Ovary (tissue), 9 donors: ENCODE results near the gene IQSEC3. TPM values are rescaled to one million over a fixed set of nuclear protein-coding genes. Genes with fewer than 3 reads are reported as not detected.

Experiments
- DNase-seq, 5 donors: peaks; one replicate each; pipeline ENCODE4 v3.0.0-alpha.2; 2019 to 2020
- H3K27ac ChIP-seq, 2 donors: fragments of 200-600 bp; one replicate each; pipeline versions ENCODE4 v1.5.1 to v1.8.0; 2019 to 2022
- H3K27me3 ChIP-seq: fragments of 200-600 bp; one replicate; pipeline ENCODE4 v1.8.0; 2022
- H3K36me3 ChIP-seq: fragments of 200-600 bp; sonication (generic); one replicate; pipeline ENCODE4 v1.5.1; 2019
- H3K4me1 ChIP-seq: one replicate; pipeline ENCODE4 v1.8.1; 2013; ENCODE audit warnings: mild to moderate bottlenecking, moderate library complexity; ENCODE audit not compliant: insufficient read depth
- H3K4me3 ChIP-seq: fragments of 200-600 bp; sonication (generic); one replicate; pipeline ENCODE4 v1.5.1; 2017
- H3K9me3 ChIP-seq, 2 donors: fragments of 200-600 bp in 1 of 2; sonication (generic) in 1 of 2; one replicate each; pipeline versions ENCODE4 v1.5.1 to v1.8.1; 2013 to 2019; ENCODE audit warnings: mild to moderate bottlenecking in 1 of 2, moderate library complexity in 1 of 2
- EP300 ChIP-seq: sonication (generic); formaldehyde crosslinking; IDR thresholded peaks from one replicate; pipeline ENCODE4 v1.6.1; 2017; ENCODE audit warnings: antibody characterized with exemption
- POLR2A ChIP-seq: fragments of 450-650 bp; IDR thresholded peaks from one replicate; pipeline ENCODE4 v1.6.1; 2017; ENCODE audit warnings: antibody characterized with exemption, mild to moderate bottlenecking, moderate library complexity
- WGBS, 3 donors: extraction: QIAGEN DNeasy Blood & Tissue Kit in 1 of 3; methylation state at CpG; one replicate each; pipeline versions ENCODE4 v1.1.5 to v1.1.7; 2013 to 2017; 5-methylcytosine and 5-hydroxymethylcytosine counted together
- intact Hi-C, 4 donors: fragments of 100-400 bp; cut with DNase I; formaldehyde crosslinking; loops; one replicate each; pipeline versions ENCODE4 v1.11.0 to v1.15.1; 2022 to 2023
- polyA plus RNA-seq, 2 donors: library from polyadenylated mRNA; stranded (reverse); fragments of 200-250 nt in 1 of 2; fragments of 350-450 nt in 1 of 2; fragmentation: Illumina TruSeq in 1 of 2; extraction: RNeasy Lipid Tissue Mini Kit (QIAGEN cat#74804) in 1 of 2; gene quantifications; one replicate each; pipeline ENCODE4 v1.2.3, GENCODE V29; 2013 to 2014
- total RNA-seq, 7 donors: library from RNA; depleted of rRNA in 2 of 7; stranded (reverse); fragments of >200 nt in 2 of 7; fragmentation: NEBNext Ultra II Directional in 3 of 7; extraction: Animal tissue kit (Norgen Biotek cat#: 25700) in 3 of 7; gene quantifications; one replicate each; pipeline versions ENCODE4 v1.1.0 to v1.2.4, GENCODE V29; 2016 to 2023
- TF ChIP-seq, protein P1 (sequence below), 3 donors: fragments of 450-650 bp in 2 of 3; fragments of 200-600 bp in 1 of 3; IDR thresholded peaks; one replicate each; pipeline versions ENCODE4 v1.5.1 to v1.8.0; 2016 to 2022; ENCODE audit warnings: antibody characterized with exemption in 3 of 3, mild to moderate bottlenecking in 1 of 3
- donor health status: DM: no; HTN: no; CAD: no; lungs with moderate emphysema.
- donor health status: DM: no; HTN: no; CAD: no.
- donor health status: Bipolar disorder and iron deficiency.
- donor health status: DM: yes; HTN: yes; CAD: no.
- donor health status: DM: no; HTN: no; CAD: no.
- donor health status: DM: yes; HTN: yes; CAD: no.

The IQSEC3 gene
- total and polyA plus RNA-seq, 9 donors: 0.88 to 10.0 (median 3.0) TPM

DNA sequence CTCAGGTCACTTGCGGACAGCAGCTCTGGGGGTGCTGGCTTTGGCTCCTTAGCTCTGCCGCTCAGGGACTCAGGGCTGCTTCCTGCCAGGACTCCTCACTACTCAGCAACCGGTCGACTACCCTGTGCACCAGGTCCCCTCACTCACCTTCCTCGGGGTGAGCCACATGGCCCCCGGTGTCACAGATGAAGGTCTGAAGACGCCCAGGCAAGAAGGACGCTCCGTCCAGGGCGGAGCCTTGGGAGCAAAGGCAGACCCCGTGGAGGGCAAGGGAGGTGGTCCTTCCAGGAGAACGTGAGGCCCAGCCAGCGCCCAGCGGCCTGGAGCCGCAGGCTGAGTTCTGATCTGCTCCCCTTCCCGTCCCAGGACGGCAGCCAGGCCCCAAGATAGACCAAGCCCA lies 115.4 kb downstream of the IQSEC3 start:
- TF ChIP-seq POLR2A: no peak
- TF ChIP-seq, protein P1, sequence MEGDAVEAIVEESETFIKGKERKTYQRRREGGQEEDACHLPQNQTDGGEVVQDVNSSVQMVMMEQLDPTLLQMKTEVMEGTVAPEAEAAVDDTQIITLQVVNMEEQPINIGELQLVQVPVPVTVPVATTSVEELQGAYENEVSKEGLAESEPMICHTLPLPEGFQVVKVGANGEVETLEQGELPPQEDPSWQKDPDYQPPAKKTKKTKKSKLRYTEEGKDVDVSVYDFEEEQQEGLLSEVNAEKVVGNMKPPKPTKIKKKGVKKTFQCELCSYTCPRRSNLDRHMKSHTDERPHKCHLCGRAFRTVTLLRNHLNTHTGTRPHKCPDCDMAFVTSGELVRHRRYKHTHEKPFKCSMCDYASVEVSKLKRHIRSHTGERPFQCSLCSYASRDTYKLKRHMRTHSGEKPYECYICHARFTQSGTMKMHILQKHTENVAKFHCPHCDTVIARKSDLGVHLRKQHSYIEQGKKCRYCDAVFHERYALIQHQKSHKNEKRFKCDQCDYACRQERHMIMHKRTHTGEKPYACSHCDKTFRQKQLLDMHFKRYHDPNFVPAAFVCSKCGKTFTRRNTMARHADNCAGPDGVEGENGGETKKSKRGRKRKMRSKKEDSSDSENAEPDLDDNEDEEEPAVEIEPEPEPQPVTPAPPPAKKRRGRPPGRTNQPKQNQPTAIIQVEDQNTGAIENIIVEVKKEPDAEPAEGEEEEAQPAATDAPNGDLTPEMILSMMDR (IDR thresholded peaks at IDR 0.05): no peak
- no peak for TF ChIP-seq EP300
- Histone ChIP-seq H3K27ac (no peak overlapping the region), H3K36me3 (no peaks in the 10 kb centered on the region), H3K4me3 (no peak overlapping the region), H3K9me3 (no peaks in the 10 kb centered on the region), H3K4me1 (no peaks in the 10 kb centered on the region), H3K27me3 (no peaks in the 10 kb centered on the region)
- WGBS, 3 donors: 69 to 76% (median 70%) methylated on average over 17 of the region's 17 CpGs
- intact Hi-C loops: no loop called here
- no peak for DNase-seq

DNA sequence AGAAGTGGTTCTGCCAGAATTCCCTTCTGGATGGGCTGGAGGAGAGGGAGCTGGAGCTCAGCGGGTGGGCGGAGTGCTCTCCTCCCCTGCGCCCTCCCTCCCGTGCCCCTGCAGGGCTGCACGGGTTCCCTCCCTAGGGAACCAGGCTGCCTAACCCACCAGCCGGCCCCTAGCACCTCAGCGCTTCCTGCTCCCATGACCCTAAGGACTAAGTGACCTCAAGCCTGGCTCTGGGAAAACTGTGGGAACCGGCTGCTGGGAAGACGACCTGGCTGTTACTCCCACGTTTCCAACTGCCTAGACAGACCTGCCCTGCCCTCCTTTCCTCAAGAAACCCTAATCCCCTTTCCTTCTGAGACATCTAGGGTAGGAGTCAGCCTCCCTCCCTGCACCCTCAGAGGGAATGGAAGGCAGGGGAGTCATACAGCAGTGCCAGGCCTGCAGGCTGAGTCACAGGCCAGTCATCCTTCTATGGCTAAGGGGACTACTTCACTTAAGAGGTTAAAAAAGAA lies 115.9 kb downstream of the IQSEC3 start:
- Histone ChIP-seq H3K27ac (no peak overlapping the region), H3K36me3 (no peaks in the 10 kb centered on the region), H3K4me1 (no peaks in the 10 kb centered on the region), H3K27me3 (no peaks in the 10 kb centered on the region), H3K9me3 (no peaks in the 10 kb centered on the region), H3K4me3 (no peak overlapping the region)
- intact Hi-C loops: no loop called here
- TF ChIP-seq, protein P1 (IDR thresholded peaks at IDR 0.05): no peak
- TF ChIP-seq POLR2A (no peak), EP300 (no peak)
- DNase-seq: no peak
- 23 to 36% (median 24%) methylated on average over 10 of the region's 10 CpGs for WGBS, 3 donors

DNA sequence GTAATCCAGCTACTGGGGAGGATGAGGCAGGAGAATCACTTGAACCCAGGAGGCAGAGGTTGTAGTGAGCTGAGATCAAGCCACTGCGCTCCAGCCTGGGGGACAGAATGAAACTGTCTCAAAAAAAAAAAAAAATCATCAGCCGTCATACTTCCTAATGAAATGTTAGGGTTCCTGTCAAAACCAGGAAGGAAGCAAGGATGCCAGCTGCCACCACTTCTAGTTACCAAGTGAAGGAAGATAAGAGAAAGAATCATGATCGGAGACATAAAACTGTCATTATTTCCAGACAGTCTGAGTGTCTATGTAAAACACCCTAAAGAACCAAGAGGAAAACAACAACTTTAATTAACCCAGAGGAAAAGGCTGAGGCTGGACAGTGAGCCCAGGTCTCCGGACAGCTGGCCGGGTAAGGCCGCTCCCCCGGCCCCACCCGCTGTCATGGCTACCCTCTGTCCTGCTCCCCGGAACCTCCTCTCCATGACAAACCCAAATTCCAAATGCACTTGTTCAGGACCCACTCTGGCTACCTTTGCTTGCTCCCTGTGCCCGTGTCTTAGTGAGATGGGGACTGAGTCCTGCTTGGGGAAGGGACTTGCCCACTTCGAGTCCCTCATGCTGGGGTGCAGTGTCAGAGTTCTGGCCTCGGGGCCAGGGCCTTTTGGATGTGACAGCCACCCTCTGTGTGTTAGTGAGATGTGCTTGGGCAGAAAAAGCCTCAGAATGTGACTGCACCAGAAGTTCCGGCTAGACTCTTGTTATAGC lies 118.4 kb downstream of the IQSEC3 start:
- intact Hi-C loops: no loop called here
- Histone ChIP-seq H3K9me3 (no peaks in the 10 kb centered on the region), H3K4me3 (no peak overlapping the region), H3K36me3 (no peaks in the 10 kb centered on the region), H3K27me3 (no peaks in the 10 kb centered on the region), H3K27ac (no peak overlapping the region), H3K4me1 (no peaks in the 10 kb centered on the region)
- WGBS, 3 donors: 70 to 81% (median 78%) methylated on average over 13 of the region's 13 CpGs
- TF ChIP-seq, protein P1 (IDR thresholded peaks at IDR 0.05): no peak
- TF ChIP-seq POLR2A (no peak), EP300 (no peak)
- no peak for DNase-seq

DNA sequence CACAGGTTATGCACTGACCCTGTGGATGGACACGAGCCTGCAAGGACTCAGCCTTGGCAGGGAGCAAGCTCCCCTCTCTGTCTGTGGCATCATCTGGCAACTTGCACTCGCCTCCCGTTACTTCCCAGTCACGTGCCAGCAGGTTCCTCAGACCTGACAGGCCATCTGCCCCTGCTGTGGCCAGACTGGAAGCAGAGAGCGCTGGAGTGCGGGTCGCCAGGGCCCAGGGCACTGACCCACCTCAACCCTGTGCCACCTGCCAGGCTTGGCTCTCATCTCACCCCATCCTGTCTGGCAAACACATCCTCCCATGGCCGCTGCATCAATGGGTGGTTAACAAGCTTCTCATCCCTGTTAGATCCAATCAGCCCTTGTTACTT lies 119.0 kb downstream of the IQSEC3 start:
- 74 to 82% (median 78%) methylated on average over 8 of the region's 8 CpGs for WGBS, 3 donors
- no peaks in the 10 kb centered on the region for H3K9me3 ChIP-seq
- no peaks in the 10 kb centered on the region for H3K27me3 ChIP-seq
- TF ChIP-seq, protein P1 (IDR thresholded peaks at IDR 0.05): no peak
- TF ChIP-seq EP300: no peak
- no peak for TF ChIP-seq POLR2A
- no peak overlapping the region for H3K4me3 ChIP-seq
- intact Hi-C loops: no loop called here
- DNase-seq: no peak
- no peaks in the 10 kb centered on the region for H3K36me3 ChIP-seq
- H3K4me1 ChIP-seq: no peaks in the 10 kb centered on the region
- H3K27ac ChIP-seq: no peak overlapping the region
